GM18519 (cell line): ENCODE measurements around the gene LAMA5.

Source experiments
- ATAC-seq: cut with Tn5 transposase; IDR thresholded peaks from one replicate; pipeline ENCODE4 v1.9.1; 2021; ENCODE audit warnings: mild to moderate bottlenecking, moderate library complexity; ENCODE audit not compliant: unreplicated experiment, low FRiP score

The LAMA5 gene

DNA sequence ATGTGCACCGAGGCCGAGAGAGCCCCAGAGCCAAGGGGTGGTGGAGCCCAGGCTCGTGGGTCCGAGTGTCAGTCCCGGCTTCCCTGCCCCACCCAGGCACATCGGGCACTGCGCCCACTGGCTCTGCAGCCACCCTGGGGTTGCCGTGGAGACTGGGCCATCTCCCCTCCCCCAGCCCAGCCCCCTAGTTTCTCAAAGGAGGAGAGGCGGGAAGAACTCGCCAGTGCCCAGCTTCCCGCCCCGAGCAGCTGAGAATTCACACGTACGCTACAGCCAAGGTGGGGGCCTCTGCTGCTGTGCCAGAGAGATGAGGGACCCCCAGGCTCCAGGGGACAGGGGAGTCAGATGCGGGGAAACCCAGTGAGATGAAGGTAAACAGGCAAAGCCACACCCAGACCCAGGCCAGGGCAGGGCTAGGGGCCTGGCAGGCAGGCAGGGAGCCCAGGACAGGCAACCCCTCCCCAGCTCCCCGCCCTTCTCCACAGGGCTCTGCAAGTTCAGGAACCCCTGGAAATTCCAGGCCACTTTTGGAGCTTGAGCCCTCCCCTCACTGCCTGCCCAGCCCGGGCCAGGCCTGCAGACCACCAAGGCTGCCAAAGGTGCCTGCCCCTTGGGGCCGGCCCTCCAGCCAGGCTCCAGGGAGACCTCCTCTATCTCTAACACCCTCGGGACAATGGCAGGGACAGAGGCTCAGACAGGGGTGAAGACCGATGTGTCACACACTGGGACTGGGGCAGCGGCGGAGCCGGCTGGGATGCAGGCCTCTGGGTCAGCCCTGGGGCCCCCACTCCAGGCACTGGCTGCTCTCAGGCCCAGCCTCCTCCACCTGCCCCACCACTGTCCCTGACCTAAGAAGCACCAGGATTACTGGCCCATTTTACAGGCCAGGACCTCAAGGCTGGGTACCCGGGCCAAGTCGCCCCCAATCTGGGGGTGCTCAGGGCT, 6.0 kb downstream of the LAMA5 start:
- no peak for ATAC-seq

DNA sequence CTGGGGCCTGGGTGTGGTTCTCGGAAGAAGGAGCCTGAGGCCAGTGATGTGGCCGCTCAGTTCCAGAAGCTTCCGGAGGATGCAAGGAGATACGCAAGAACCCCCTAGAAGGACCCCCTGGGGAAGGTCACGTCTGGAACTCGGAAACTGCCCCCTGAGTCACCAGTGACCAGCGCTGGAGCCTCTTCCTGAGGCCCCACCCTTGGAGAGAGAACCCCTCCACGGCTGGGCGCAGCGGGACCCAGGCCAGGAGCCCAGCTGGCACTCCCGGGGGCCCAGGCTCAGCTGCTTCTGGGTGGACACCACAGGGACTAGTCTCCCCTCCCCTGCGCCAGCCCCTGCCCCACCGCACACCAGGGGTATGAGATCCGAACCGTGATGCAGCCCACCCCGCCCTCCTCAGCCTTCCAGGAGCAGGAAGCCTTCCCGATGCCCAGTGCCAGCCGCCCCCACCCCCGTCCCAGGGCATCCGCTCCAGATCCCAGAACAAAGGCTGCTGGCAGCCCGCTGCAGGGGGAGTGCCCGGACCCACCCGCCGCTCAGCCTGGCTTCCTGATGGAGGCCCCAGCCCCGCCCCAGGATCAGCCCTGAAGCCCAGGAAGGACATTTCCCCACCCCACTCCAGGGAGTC, 7.5 kb downstream of the LAMA5 start:
- ATAC-seq, result no peak

DNA sequence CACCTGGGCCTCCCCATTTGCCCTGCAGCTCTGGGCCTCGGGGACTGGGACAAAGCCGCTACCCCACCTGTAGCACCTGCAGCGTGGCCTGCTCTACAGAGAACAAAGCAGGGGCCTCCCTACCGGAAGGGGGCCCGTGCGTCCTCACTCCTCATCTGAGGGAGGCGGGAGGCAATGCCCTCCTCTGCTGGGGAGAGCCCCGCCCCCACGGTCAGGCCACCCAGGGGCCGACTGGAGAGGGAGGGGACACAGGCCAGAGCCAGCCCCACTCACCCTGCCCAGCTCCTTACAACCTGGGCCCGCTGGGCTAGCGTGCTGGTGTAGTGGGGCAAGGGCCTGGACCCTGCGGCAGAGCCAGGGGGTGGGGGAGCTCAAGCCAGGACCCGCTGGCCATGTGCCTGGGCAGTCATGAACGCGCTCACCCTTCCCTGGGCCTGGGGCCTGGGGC, 8.0 kb downstream of the LAMA5 start:
- ATAC-seq, result no peak

DNA sequence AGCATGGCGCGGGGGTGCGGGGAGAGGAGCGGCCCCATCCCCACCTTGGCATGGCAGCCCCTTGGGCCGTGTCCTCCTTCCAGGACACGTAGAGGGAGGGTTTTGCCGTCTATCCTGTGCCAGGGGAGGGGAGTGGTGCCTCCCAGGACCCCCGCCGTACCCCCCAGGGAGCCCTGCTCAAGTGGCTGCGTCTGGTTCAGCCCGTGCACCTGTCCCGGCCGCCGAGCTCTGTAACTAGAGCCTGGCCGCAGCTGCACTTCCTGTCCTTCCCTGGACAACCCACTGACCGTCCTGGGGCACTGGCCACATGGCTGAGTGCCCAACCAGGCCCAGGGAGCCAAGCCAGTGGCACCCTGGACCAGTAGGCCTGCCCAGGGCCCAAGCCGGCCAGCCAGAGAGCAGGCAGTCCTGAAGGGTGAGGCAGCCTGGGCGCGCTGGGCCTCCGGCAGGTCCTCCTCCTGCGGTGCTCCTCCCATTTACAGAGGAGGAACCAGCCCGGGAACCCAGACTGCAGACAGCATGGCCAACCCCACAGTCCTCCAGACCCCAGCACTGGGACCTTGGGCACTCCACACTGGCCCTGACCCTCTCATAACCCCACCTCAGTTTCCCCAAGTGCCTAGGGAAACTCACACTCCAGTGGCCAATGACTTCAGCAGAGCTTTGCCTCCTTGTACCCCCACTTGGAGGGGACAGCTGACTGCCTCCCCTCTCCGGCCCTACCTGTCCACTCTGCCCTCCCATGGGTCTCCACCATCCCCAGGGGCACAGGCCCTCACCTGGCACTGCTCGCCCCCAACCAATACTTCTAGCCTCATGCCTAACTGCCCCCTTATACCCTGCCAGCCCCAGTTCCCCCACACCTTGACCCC, 8.7 kb downstream of the LAMA5 start:
- no peak for ATAC-seq

DNA sequence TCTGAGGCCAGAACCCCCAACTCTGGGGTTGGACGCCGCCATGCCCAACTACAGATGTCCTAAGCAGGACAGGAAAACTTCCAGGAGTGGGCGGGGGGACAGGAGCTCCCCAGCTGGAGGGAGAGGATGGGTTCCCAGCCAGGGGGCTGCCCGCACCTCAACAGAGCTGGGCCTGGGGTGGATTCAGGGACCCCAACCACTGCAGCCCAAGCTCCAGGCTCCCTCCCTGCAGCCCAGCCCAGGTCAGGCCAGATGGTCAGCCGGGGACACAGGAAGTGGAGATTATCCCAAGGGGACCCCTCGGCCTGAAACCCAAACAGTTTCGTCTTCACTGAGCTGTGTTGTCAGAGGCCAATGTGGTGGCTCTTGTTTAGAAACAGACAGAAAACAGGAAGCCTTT, 9.4 kb downstream of the LAMA5 start:
- ATAC-seq, result no peak

DNA sequence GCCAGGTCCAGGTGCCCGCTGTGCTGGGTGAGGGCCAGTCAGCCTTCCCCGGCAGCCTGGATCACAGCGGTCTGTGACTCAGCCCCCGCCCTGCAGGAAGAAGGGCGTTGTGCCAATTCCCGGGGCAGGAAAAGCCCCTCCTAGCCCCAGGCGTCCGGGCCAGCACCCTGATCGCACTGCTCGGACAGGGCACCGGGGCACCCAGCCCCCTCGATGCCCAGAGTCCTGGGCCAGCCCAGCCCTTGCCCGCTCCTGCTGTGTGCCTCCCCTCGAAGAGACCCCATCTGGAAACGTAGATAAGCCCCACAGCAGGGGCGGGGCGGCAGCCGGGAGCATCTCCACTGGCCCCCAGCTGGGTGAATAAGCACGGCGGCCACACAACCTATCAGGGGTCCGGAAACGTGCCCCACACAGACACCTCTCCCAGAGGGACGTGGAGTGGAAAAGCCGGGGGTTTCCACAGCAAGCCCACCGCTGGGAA, 9.9 kb downstream of the LAMA5 start:
- no peak for ATAC-seq

DNA sequence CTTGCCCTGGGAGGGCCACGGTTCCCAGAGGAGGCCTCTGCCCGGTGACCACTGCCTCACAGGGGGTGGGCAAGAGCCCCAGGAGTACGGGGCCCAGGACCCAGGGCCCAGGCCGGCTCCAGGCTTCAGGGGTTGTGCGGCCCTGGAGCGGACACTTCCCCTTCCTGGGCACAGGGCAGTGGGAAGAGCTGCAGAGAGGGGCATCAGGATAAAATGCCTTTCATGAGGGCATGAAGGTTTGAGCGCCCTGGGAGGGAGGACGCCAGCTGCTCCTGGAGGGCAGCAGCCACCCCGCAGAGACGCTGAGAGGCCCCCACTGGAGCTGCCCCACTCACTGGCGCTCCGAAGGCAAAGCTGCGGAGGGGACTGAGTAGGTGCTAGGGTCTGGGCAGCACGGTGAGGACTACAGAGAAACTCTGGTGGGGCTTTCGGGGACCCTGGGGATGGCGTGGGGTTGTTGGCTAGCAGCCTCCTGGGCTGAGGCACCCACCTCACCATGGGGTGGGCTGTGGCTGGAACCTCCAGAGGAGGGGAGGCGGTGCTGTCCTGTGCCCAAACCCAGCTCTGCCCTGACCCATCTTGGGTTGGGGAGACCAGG, 10.4 kb downstream of the LAMA5 start:
- no peak for ATAC-seq

DNA sequence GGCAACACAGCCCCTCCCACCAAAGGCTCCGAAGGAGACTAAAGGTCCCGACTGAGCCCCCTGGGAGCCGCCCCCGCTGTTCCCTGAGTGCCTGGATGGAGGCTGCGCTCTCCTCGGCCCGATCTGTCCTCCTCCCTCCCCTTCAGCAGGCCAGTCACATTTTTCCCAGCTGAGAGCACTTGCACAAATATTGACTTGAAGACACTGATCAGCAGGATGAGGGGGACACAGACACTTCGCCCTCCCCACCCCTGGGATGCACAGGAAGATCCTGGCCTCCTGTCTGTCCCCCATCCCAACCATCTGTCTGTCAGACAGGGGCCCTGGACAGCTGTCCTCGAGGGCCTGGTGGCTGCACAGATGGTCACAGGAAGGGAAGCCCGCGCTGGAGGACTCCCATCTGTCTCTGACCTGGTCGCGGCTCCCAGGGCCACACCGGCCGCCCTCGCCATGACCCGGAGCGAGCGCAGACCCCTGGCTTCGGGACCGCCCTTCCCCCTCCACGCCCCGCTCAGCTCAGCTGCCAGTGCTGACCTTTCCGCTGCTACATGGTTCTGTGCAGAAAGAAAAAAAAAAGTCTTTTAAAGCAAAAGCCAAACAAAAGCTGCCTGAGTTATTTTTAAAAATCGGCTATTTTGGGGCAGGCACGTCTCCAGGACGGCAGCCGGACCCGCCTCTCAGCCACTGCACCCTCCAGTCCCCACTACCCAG, 11.1 kb downstream of the LAMA5 start:
- ATAC-seq, result no peak

DNA sequence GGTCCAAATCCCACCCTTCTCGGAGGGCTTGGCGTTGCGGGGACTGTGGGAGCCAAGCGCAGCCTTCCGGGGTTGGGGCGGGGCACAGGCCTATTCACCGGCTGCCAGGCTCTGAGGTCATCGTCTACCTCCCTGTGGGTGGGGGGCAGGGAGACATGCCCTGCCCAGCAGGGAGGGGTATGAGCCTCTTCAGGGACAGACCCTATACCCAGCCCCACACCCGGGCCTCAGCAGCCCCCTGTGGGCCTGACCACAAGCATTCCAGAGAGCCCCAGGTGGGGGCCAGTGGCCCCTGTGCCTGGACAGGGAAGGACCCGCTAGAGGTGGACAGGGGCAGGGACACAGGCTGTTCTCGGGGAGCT, 11.6 kb downstream of the LAMA5 start:
- ATAC-seq, result no peak

DNA sequence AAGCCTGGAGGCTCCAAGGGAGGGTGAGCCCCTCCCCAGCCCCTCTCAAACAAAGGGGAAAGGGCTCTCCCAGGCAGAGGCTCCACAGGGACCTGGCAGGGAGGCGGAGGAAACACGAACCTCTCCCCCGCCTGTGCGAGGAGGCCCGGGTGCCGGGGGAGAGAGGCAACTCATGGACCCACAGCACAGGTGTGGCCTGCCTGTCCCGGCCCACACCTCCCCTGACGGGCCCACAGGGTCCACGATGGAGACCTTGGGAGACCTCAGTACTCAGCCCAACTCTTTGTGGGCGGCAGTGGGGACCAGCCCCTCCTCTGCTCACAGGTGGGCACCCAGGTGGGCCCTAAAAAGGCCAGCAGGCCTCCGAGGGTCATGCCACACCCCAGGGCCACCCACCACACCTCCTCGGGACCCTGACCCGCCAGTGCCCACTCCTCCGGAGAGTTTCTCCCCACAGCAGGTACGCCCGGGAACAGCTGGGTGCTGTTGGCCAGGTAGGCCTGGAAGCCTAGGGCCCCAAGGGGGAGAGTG, 12.2 kb downstream of the LAMA5 start:
- no peak for ATAC-seq

DNA sequence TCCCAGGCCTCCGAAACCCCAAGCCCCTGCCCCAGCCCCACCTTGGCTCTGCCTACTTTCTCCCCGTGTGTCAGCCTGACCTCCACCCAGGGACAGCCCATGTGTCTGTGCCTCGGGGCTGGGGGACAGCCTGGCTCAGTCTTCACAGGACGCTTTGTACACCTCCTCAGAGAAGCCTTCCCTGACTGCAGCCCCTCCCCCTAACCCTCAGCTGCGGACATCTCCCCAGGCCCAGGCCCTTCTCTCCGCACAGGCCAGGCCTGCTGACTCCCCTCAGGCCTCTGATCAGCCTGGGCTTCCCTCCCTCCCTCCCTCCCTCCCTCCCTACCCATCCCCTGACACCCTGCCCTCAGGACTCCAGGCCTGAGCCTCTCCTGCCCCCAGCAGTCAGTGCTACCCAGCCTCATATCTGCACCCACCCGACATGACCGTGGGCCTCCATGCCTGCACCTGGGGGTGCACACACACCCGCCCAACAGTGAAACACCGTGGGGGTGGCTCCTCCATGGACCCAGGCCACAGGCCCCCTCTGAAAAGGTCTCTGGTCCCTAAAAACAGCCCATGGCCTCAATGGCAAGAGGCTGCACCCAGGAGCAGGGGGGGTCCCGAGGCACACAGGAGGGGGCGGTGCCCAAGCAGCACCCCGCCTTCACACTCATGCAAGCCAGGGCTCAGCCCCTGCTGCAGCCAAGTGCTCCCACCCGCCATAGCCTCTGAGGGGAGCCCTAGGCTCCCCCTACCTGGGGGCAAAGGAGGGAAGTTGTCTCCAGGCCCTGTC, 12.9 kb downstream of the LAMA5 start:
- ATAC-seq, result no peak

DNA sequence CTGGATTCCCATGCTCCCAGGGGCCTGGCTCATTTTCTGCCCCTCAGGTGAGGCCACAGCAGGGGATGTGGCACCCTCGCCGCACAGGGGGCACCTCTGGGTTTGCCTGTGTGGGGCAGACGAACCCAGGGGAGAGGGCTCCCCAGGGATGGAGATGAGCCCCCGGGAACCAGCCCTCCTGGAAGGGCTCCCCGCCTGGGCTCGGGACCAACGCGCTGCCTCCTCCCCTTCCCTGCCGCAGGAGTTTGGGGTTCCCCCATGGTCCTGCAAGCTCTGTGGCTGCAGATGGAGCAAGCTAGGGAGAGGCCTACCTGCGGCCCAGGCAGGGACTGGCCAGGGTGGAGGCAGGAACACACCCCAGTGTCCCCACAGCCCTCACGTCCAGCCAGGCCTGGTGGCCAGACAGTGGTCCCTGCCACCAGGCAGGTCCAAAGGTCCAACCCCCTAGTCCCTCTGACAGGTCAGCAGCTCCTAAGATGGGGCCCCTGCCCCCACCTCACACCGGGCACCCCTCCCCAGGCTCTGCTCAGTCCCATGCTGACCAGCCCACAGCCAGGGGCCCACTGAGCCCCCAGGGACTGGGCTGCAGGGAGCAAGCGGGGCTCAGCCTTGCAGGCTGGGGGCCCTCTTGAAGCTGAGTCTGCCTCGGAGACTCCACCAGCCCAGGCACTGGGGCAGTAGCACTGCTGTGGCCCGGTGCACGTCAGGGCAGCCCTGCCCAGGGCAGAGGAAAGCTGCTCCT, 13.7 kb downstream of the LAMA5 start:
- ATAC-seq, result no peak

DNA sequence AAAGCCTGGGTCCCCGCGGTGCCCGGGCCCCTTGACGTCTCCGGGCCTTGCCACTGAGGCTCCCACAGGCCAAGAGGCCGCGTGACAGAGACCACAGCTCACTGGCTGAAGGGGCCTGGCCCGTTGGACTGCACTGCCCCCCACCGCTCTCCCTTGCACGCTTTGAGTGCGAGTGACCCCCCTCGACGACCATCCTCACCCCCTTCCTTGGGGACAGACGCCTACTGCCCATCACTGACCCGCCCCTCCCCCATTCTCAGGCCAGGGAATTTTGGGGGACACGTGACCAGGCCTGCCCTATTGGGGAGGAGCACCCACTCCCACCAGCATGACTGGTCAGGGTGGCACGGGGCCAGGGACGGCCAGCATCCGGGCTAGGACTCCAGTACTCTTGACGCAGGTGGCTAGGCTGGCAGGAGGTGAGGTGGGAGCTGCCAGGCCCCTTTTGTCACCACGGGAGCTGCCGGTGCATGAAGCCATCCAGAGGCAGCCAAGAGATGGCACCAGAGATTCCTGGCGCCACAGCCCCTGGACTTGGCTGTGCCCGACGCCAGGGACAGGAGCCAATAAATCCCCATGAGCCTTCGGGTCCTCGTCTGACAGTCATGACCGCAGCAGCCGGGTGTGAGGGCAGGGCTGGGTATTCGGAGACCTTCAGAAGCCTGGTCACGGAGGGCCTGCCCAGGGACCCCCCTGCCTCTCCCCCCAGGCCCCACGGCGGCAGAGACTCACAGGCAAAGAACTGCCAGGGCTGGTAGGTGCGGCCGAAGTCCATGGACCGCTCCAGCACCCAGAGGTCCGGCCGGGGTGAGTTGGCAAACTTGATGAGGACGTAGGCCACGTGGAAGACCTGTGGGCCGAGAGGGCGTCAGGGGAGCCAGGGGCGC, 14.5 kb downstream of the LAMA5 start:
- no peak for ATAC-seq

DNA sequence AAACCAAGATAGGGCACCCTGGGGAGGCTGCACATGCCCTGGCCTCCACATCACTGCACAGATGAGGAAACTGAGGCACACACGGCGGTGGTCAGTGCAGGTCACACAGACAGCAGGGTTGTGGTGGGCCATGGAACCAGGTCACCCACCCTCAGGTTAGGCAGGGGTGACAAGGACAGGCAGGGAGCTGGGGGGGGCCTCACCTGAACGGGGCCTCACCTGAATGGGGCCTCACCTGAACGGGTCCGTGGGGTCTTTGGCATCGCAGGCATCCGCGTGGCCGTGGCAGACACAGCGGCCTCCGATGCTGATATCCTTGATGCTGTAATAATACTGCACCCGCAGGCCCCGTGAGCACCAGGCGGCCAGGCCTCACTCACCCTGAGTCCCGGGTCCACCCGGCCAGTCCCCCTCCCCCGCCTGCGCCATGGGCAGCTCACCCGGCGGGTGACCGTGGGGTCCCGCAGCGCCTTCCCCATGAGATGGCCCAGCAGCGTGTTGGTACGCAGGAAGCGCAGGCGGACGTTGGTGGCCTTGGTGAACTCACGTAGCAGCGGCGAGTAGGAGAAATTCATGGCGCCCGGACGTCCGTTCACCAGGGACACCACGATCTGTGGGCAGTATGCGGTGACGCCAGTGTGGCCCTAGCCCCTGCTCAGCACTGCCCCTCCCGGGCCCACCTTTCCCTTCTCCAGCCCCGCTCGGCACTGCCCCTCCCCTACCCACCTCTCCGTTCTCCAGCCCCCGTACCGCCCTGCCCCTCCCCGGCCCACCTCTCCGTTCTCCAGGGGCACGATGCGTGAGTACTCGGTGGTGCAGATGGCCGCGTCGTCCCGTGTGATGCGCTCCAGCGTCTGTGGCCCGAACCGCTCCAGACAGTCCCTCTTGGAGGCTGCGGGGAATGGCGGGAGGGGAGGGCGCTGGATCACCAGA, 15.4 kb downstream of the LAMA5 start:
- no peak for ATAC-seq

DNA sequence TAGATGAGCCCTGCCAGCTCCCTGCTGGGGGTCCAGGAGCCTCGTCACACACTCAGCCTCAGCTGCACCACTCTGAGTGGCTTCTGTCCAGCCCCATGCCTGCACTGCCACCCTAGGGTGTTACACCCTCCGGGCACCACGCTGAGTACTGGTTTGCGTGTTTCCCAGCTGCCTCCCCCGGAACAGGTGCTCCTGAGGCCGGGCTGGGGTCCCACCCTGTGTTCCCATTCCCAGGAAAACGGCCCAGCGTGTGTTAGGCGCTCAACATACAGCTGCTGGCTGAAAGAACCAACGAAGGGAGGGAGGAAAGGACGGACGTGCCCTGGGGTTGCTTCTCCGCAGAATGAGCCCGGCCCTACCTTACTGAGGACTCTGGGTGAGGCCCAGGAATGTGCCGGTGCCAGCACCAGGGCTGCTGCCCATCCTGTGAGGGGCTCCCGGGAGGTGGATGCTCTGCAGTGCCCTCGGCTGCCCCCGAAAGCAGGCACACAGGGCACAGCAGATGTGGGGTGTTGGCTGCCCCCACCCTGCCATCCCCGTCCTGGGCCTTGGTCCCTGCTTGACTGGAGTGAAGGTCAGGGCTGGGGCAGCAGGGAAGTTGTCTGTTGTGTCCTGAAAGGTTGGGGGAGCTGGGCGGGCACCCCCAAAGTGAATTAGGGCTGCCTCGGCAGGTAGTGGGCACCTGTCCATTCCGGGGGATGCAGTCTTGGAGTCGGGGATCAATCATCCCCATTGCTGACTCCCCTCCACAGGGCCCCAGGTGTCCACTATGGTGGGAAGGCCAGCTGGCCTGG, 16.3 kb downstream of the LAMA5 start:
- no peak for ATAC-seq
